ENCODE measurements around the gene AK1. TPM values are rescaled to one million over a fixed set of nuclear protein-coding genes. Genes with fewer than 3 reads are reported as not detected.

Gene AK1
- total RNA-seq, 1 experiment from 2014 or later: 35.8 TPM

DNA sequence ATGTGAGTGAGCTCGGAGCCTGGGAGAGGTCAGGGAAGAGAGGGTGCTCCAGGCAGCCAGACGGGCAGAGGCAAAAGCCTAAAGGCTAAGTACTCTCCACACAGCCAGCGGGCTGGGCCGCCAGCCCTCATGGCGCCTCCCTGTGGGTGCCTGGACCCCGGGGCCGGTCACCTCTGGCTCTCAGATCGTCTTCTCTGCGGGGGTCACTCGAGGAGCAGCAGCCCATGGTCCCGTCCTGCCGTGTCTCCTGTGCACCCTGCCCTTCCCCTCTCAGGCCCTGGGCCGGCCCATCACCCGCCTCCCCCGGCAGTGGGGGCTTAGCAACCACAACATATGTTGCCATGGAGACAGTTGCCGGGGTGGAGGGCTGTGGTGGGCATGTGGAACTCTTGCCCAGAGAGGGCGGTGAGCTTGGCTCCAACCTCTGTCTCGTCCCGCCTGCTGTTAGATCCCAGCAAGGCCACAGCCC, 4.2 kb downstream of the AK1 start:
- peaks cover 12% of the 10 kb centered on the region for H3K4me1 ChIP-seq (ENCODE audit: insufficient read depth, low read length, poor library complexity, severe bottlenecking)
- no peak for TF ChIP-seq EZH2 (IDR thresholded peaks at IDR 0.05; ENCODE audit: borderline replicate concordance, low read depth, low read length, poor library complexity, severe bottlenecking)
- TF ChIP-seq, protein P1, sequence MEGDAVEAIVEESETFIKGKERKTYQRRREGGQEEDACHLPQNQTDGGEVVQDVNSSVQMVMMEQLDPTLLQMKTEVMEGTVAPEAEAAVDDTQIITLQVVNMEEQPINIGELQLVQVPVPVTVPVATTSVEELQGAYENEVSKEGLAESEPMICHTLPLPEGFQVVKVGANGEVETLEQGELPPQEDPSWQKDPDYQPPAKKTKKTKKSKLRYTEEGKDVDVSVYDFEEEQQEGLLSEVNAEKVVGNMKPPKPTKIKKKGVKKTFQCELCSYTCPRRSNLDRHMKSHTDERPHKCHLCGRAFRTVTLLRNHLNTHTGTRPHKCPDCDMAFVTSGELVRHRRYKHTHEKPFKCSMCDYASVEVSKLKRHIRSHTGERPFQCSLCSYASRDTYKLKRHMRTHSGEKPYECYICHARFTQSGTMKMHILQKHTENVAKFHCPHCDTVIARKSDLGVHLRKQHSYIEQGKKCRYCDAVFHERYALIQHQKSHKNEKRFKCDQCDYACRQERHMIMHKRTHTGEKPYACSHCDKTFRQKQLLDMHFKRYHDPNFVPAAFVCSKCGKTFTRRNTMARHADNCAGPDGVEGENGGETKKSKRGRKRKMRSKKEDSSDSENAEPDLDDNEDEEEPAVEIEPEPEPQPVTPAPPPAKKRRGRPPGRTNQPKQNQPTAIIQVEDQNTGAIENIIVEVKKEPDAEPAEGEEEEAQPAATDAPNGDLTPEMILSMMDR (conservative IDR thresholded peaks at IDR 0.05; ENCODE audit: low read depth, low read length): no peak
- BruUV-seq (replicated peaks): no TSS peak
- POLR2A ChIA-PET (ENCODE audit: low non-redundant PET): no interaction called here
- CTCF ChIA-PET: no interaction called here
- no peak for DNase-seq (ENCODE audit: low spot score)
- H3K4me3 ChIP-seq (ENCODE audit: low read depth, low read length, poor library complexity, severe bottlenecking): no peak overlapping the region
- H3K36me3 ChIP-seq (ENCODE audit: insufficient read depth, low read length, poor library complexity, severe bottlenecking): no peaks in the 10 kb centered on the region
- H3K27me3 ChIP-seq (replicated peaks; ENCODE audit: insufficient read depth, low read depth, low read length, poor library complexity): no peaks in the 10 kb centered on the region
- no peaks in the 10 kb centered on the region for H3K9me3 ChIP-seq (ENCODE audit: low read depth, low read length, poor library complexity, severe bottlenecking)
- no peak overlapping the region for H3K27ac ChIP-seq (ENCODE audit: low read depth, low read length, poor library complexity, severe bottlenecking)
- intact Hi-C loops (cut with micrococcal nuclease; ENCODE audit: unreplicated experiment): no loop called here

DNA sequence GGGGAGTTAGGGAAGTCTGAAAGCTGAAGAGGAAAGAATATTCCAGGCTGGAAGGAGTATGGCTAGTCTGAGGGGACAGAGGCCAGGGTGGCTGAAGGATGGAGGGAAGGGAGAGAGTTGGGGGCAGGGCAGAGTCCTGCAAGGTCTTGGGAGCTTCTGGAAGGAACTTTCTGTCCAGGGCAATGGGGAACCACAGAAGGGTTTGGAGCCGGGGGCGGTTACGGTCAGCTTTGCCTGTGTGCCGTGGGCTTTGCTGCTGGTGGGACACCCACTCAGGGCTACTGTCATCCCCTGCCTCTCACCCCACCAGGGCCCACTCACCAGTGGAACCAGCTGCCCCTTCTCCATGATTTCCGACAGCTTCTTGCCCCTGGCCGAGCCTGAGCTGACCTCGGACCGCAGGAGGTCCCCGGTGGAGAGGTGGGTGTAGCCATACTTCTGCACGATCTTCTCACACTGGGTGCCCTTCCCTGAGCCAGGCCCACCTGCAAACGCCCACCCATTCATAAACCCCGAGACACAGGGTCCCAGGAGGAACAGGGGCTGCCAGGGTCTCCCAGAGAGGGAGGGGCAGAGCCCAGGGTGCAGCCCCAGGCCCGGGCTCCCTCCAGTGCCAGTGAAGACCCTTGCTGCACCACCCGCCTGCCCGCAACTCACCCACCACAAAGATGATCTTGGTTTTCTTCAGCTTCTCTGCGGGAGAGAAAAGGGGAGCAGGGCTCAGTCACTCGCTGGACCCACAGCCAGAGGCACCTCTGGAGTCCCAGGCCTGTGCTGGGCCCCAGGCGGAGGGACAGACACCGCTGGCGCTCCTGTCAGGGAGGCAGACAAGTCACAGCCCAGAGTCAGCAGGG, 4.9 kb downstream of the AK1 start:
- TF ChIP-seq, protein P1 (conservative IDR thresholded peaks at IDR 0.05; ENCODE audit: low read depth, low read length): no peak
- no peak for TF ChIP-seq EZH2 (IDR thresholded peaks at IDR 0.05; ENCODE audit: borderline replicate concordance, low read depth, low read length, poor library complexity, severe bottlenecking)
- intact Hi-C loops (cut with micrococcal nuclease; ENCODE audit: unreplicated experiment): no loop called here
- ChIA-PET CTCF (interaction anchor here (0.7 kb wide), 1 partner anchor 287 kb away, joined by 3 read pairs; no protein-coding TSS in a partner anchor), POLR2A (ENCODE audit: low non-redundant PET) (no interaction called here)
- no peaks in the 10 kb centered on the region for H3K36me3 ChIP-seq (ENCODE audit: insufficient read depth, low read length, poor library complexity, severe bottlenecking)
- H3K9me3 ChIP-seq (ENCODE audit: low read depth, low read length, poor library complexity, severe bottlenecking): no peaks in the 10 kb centered on the region
- peaks cover 7% of the 10 kb centered on the region for H3K4me1 ChIP-seq (ENCODE audit: insufficient read depth, low read length, poor library complexity, severe bottlenecking)
- no peak overlapping the region for H3K27ac ChIP-seq (ENCODE audit: low read depth, low read length, poor library complexity, severe bottlenecking)
- H3K27me3 ChIP-seq (replicated peaks; ENCODE audit: insufficient read depth, low read depth, low read length, poor library complexity): no peaks in the 10 kb centered on the region
- DNase-seq (ENCODE audit: low spot score): no peak
- no peak overlapping the region for H3K4me3 ChIP-seq (ENCODE audit: low read depth, low read length, poor library complexity, severe bottlenecking)
- BruUV-seq (replicated peaks): no TSS peak

- no peaks in the 10 kb centered on the region for H3K4me1 ChIP-seq (ENCODE audit: insufficient read depth, low read length, poor library complexity, severe bottlenecking)
- ChIA-PET POLR2A (ENCODE audit: low non-redundant PET) (no interaction called here), CTCF (interaction anchor here (0.7 kb wide), 1 partner anchor 286 kb away, joined by 3 read pairs; no protein-coding TSS in a partner anchor)
- no peaks in the 10 kb centered on the region for H3K27me3 ChIP-seq (replicated peaks; ENCODE audit: insufficient read depth, low read depth, low read length, poor library complexity)
- H3K36me3 ChIP-seq (ENCODE audit: insufficient read depth, low read length, poor library complexity, severe bottlenecking): no peaks in the 10 kb centered on the region
- no peak for TF ChIP-seq EZH2 (IDR thresholded peaks at IDR 0.05; ENCODE audit: borderline replicate concordance, low read depth, low read length, poor library complexity, severe bottlenecking)
- TF ChIP-seq, protein P1 (conservative IDR thresholded peaks at IDR 0.05; ENCODE audit: low read depth, low read length): no peak
- H3K27ac ChIP-seq (ENCODE audit: low read depth, low read length, poor library complexity, severe bottlenecking): no peak overlapping the region
- BruUV-seq (replicated peaks): no TSS peak
- no peak for DNase-seq (ENCODE audit: low spot score)
- H3K4me3 ChIP-seq (ENCODE audit: low read depth, low read length, poor library complexity, severe bottlenecking): no peak overlapping the region
- intact Hi-C loops (cut with micrococcal nuclease; ENCODE audit: unreplicated experiment): loop anchor here (2.0 kb wide), 1 partner anchor 137 kb away; the partner anchor contains the start of gene TOR2A
- no peaks in the 10 kb centered on the region for H3K9me3 ChIP-seq (ENCODE audit: low read depth, low read length, poor library complexity, severe bottlenecking)
Measured at GRCh38 chr9:127871531-127871930, 5.9 kb downstream of the AK1 start.
